Fibroblast of pulmonary artery (primary cell): ENCODE results near the gene NCF2.
"Not testable (repeated sequence)": the region's sequence is repeated elsewhere in the genome, so short reads cannot be mapped to it uniquely, and the experiment has no call there.

ENCODE experiments used
- DNase-seq: peaks from one replicate; pipeline ENCODE4 v3.0.0-alpha.2; 2010; ENCODE audit warnings: low read depth
- H3K4me3 ChIP-seq: replicated peaks from 2 replicates; pipeline ENCODE4 v1.5.1; 2011; ENCODE audit warnings: low read depth, mild to moderate bottlenecking, control low read depth, low read length, moderate library complexity
- TF ChIP-seq, protein P1 (sequence below): IDR thresholded peaks from 2 replicates; pipeline ENCODE4 v1.5.1; 2011; ENCODE audit warnings: mild to moderate bottlenecking, control low read depth, low read length, inconsistent platforms; ENCODE audit errors: missing control alignments

The NCF2 gene

GRCh38 chr1:183622884-183623785 lies 32.9 kb upstream of the NCF2 start:
- TF ChIP-seq, protein P1, sequence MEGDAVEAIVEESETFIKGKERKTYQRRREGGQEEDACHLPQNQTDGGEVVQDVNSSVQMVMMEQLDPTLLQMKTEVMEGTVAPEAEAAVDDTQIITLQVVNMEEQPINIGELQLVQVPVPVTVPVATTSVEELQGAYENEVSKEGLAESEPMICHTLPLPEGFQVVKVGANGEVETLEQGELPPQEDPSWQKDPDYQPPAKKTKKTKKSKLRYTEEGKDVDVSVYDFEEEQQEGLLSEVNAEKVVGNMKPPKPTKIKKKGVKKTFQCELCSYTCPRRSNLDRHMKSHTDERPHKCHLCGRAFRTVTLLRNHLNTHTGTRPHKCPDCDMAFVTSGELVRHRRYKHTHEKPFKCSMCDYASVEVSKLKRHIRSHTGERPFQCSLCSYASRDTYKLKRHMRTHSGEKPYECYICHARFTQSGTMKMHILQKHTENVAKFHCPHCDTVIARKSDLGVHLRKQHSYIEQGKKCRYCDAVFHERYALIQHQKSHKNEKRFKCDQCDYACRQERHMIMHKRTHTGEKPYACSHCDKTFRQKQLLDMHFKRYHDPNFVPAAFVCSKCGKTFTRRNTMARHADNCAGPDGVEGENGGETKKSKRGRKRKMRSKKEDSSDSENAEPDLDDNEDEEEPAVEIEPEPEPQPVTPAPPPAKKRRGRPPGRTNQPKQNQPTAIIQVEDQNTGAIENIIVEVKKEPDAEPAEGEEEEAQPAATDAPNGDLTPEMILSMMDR = peak; percentile 71
- peak; percentile 79 for DNase-seq
- H3K4me3 ChIP-seq = no peak overlapping the region

DNA sequence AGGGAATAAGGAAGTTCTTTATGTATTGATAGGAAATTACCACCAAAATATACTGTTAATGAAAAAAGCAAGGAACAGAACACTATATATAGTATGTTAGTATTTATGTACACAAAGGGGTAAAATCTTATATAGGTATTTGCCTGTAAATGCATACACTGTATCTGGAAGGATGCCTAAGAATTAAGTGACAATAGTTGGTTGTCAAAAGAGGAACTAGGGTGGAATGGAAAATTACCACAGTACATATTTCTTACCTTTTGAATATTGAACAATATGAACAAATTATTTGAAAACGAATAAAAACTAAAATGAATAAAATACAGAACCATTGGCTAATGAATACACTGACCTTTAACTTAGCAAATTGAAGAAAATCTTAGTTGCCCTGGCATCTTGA lies 31.8 kb upstream of the NCF2 start:
- H3K4me3 ChIP-seq = no peak overlapping the region
- no peak for DNase-seq
- TF ChIP-seq, protein P1 = no peak

GRCh38 chr1:183620311-183620710 lies 30.1 kb upstream of the NCF2 start:
- H3K4me3 ChIP-seq = no peak overlapping the region
- DNase-seq = no peak
- TF ChIP-seq, protein P1 = no peak

DNA sequence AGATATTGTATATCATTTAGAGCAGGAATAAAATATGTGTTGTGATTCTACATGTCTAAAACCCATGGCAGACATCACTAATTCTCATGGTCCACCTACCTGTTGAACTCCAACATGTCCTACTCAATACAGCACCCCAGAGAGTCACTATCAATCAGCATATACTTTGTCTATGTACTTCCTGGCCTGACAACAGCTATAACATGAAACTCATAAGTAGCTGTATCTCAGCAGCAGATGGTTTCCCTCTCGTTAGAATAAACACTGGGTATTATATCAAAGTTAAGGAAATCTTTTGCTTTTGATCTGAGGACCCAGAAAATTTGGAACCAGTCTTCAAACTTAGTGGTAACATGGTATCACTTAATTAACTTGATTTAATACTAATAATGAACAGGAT lies 29.5 kb upstream of the NCF2 start:
- H3K4me3 ChIP-seq = no peak overlapping the region
- DNase-seq = no peak
- TF ChIP-seq, protein P1 = no peak

GRCh38 chr1:183618202-183618601 lies 27.9 kb upstream of the NCF2 start:
- not testable (repeated sequence) for H3K4me3 ChIP-seq, DNase-seq

GRCh38 chr1:183612975-183613374 lies 22.7 kb upstream of the NCF2 start:
- H3K4me3 ChIP-seq, DNase-seq: not testable (repeated sequence)

GRCh38 chr1:183612407-183612806 lies 22.1 kb upstream of the NCF2 start:
- TF ChIP-seq, protein P1 = no peak
- no peak overlapping the region for H3K4me3 ChIP-seq

DNA sequence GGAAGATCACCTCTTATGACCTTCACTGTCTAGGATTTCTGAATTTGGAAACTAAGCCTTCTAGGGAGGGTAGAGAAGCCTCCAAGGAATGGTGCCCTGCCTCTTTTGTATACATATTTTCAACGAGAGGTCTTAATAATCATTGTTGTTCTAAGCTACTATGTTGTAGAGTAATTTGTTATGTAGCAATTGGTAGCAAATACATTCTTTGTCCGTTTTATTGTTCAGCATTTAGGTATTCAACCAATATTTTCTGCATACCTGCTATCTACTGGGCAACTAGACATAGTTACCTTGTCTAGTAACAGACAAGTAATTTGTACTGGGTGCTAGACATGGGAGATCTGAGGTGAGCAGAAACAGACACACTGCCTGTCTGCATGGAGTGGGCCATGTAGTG lies 20.8 kb upstream of the NCF2 start:
- H3K4me3 ChIP-seq = no peak overlapping the region

More at GRCh38 chr1:183612407-183612806, 22.1 kb upstream of the NCF2 start:
- no peak for DNase-seq

More for the DNA sequence above, 20.8 kb upstream of the NCF2 start:
- TF ChIP-seq, protein P1 = no peak
- no peak for DNase-seq
